Sigmoid colon (tissue), 7 donors: ENCODE results near the gene FHOD3. TPM values are rescaled to one million over a fixed set of nuclear protein-coding genes. Genes with fewer than 3 reads are reported as not detected.

ENCODE experiments used
- DNase-seq: peaks from one replicate; pipeline ENCODE4 v3.0.0-alpha.2; 2019
- H3K27ac ChIP-seq, 4 donors: fragments of 200-600 bp; sonication (generic); one replicate each; pipeline ENCODE4 v1.5.1; 2016 to 2019; ENCODE audit warnings: mild to moderate bottlenecking in 1 of 4
- H3K27me3 ChIP-seq, 3 donors: fragments of 200-600 bp; sonication (generic); one replicate each; pipeline ENCODE4 v1.5.1; 2019; ENCODE audit warnings: mild to moderate bottlenecking in 1 of 3
- H3K36me3 ChIP-seq, 4 donors: fragments of 200-600 bp; sonication (generic); one replicate each; pipeline ENCODE4 v1.5.1; 2016 to 2019
- H3K4me1 ChIP-seq, 4 donors: fragments of 200-600 bp; sonication (generic); one replicate each; pipeline ENCODE4 v1.5.1; 2017 to 2019
- H3K4me3 ChIP-seq, 4 donors: fragments of 200-600 bp; sonication (generic); one replicate each; pipeline ENCODE4 v1.5.1; 2017 to 2019; ENCODE audit warnings: mild to moderate bottlenecking in 2 of 4, moderate library complexity in 1 of 4
- H3K9me3 ChIP-seq, 4 donors: fragments of 200-600 bp in 3 of 4; sonication (generic) in 3 of 4; one replicate each; pipeline versions ENCODE4 v1.5.1 to v1.6.1; 2013 to 2019
- EP300 ChIP-seq, 4 donors: sonication (generic); formaldehyde crosslinking; IDR thresholded peaks; one replicate each; pipeline ENCODE4 v1.6.1; 2017; ENCODE audit warnings: antibody characterized with exemption in 4 of 4
- POLR2A ChIP-seq, 2 donors: fragments of 450-650 bp; IDR thresholded peaks; one replicate each; pipeline ENCODE4 v1.6.1; 2016; ENCODE audit warnings: antibody characterized with exemption in 2 of 2, mild to moderate bottlenecking in 2 of 2, moderate library complexity in 2 of 2
- POLR2AphosphoS5 ChIP-seq, 4 donors: sonication (generic); formaldehyde crosslinking; IDR thresholded peaks; one replicate each; pipeline ENCODE4 v1.6.1; 2017; ENCODE audit warnings: antibody characterized with exemption in 4 of 4
- WGBS, 2 donors: extraction: QIAGEN DNeasy Blood & Tissue Kit; methylation state at CpG; one replicate each; pipeline ENCODE4 v1.1.7; 2013; 5-methylcytosine and 5-hydroxymethylcytosine counted together
- intact Hi-C: fragments of 100-400 bp; cut with DNase I; formaldehyde crosslinking; loops from one replicate; pipeline ENCODE4 v1.15.1; 2023
- polyA plus RNA-seq, 3 donors: library from polyadenylated mRNA; stranded (reverse); fragments of 200-250 nt; gene quantifications; one replicate each; pipeline ENCODE4 v1.2.3, GENCODE V29; 2013
- total RNA-seq, 4 donors: library from RNA; depleted of rRNA; stranded (reverse); fragments of >200 nt; gene quantifications; one replicate each; pipeline ENCODE4 v1.1.0, GENCODE V29; 2016
- TF ChIP-seq, protein P1 (sequence below), 4 experiments: fragments of 450-650 bp in 3 of 4; fragments of 200-600 bp in 1 of 4; IDR thresholded peaks; one replicate each; pipeline ENCODE4 v1.5.1; 2016 to 2019; ENCODE audit warnings: antibody characterized with exemption in 4 of 4, mild to moderate bottlenecking in 3 of 4, moderate library complexity in 2 of 4
- donor health status: healthy with polysubstance abuse.
- donor health status: Bipolar disorder and iron deficiency.
- donor health status: healthy.

The FHOD3 gene
- total and polyA plus RNA-seq, 7 donors = 1.2 to 24.9 (median 9.5) TPM

GRCh38 chr18:36455931-36456330, 158.4 kb downstream of the FHOD3 start:
- H3K9me3 ChIP-seq = no peaks in the 10 kb centered on the region
- H3K4me3 ChIP-seq = no peak overlapping the region
- DNase-seq = no peak
- H3K36me3 ChIP-seq = no peaks in the 10 kb centered on the region
- intact Hi-C loops = no loop called here
- H3K27me3 ChIP-seq = no peaks in the 10 kb centered on the region
- no peak overlapping the region for H3K27ac ChIP-seq
- no peak for TF ChIP-seq POLR2A (IDR thresholded peaks at IDR 0.05)
- TF ChIP-seq POLR2AphosphoS5 (IDR thresholded peaks at IDR 0.05) = no peak
- TF ChIP-seq EP300 (IDR thresholded peaks at IDR 0.05) = no peak
- H3K4me1 ChIP-seq = no peaks in the 10 kb centered on the region
- WGBS, 2 donors = 89 to 91% methylated on average over 4 of the region's 4 CpGs

DNA sequence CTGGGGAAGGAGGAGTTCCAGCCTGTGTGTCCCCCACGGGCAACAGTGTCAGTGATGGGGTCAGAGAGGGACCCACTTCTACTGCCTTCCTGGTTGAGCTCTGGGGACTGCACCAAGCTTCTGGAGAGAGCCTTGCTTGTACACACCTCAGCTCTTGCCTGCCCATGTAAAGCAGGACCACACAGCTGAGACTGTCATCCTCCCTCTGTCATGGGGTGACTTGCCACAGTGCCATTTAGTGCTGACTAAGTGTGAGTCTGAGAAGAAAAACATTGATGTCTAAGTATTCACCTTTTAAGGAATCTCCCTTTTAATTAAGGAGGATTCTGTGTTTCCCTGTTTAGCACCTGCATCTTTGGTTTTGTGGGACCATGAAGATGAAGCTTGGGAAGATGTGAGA, 159.1 kb downstream of the FHOD3 start:
- TF ChIP-seq POLR2AphosphoS5 (IDR thresholded peaks at IDR 0.05) (no peak), EP300 (IDR thresholded peaks at IDR 0.05) (no peak), POLR2A (IDR thresholded peaks at IDR 0.05) (no peak)
- TF ChIP-seq, protein P1, sequence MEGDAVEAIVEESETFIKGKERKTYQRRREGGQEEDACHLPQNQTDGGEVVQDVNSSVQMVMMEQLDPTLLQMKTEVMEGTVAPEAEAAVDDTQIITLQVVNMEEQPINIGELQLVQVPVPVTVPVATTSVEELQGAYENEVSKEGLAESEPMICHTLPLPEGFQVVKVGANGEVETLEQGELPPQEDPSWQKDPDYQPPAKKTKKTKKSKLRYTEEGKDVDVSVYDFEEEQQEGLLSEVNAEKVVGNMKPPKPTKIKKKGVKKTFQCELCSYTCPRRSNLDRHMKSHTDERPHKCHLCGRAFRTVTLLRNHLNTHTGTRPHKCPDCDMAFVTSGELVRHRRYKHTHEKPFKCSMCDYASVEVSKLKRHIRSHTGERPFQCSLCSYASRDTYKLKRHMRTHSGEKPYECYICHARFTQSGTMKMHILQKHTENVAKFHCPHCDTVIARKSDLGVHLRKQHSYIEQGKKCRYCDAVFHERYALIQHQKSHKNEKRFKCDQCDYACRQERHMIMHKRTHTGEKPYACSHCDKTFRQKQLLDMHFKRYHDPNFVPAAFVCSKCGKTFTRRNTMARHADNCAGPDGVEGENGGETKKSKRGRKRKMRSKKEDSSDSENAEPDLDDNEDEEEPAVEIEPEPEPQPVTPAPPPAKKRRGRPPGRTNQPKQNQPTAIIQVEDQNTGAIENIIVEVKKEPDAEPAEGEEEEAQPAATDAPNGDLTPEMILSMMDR (IDR thresholded peaks at IDR 0.05) = no peak
- intact Hi-C loops = no loop called here

GRCh38 chr18:36457683-36458082, 160.2 kb downstream of the FHOD3 start:
- Histone ChIP-seq H3K27ac (no peak overlapping the region), H3K4me1 (no peaks in the 10 kb centered on the region), H3K36me3 (no peaks in the 10 kb centered on the region), H3K9me3 (no peaks in the 10 kb centered on the region), H3K27me3 (no peaks in the 10 kb centered on the region), H3K4me3 (no peak overlapping the region)
- DNase-seq = no peak
- TF ChIP-seq POLR2A (IDR thresholded peaks at IDR 0.05) (no peak), POLR2AphosphoS5 (IDR thresholded peaks at IDR 0.05) (no peak), EP300 (IDR thresholded peaks at IDR 0.05) (no peak)
- TF ChIP-seq, protein P1 (IDR thresholded peaks at IDR 0.05) = no peak
- WGBS, 2 donors = 81 to 95% methylated on average over 1 of the region's 1 CpG
- intact Hi-C loops = no loop called here

More for the DNA sequence above, 159.1 kb downstream of the FHOD3 start:
- Histone ChIP-seq H3K27ac (no peak overlapping the region), H3K9me3 (no peaks in the 10 kb centered on the region), H3K27me3 (no peaks in the 10 kb centered on the region), H3K4me1 (no peaks in the 10 kb centered on the region), H3K36me3 (no peaks in the 10 kb centered on the region), H3K4me3 (no peak overlapping the region)
- DNase-seq = no peak
- 88 to 90% methylated on average over 1 of the region's 1 CpG for WGBS, 2 donors

GRCh38 chr18:36458306-36458705, 160.8 kb downstream of the FHOD3 start:
- WGBS, 2 donors = 78 to 96% methylated on average over 1 of the region's 1 CpG
- intact Hi-C loops = no loop called here
- Histone ChIP-seq H3K4me3 (no peak overlapping the region), H3K27me3 (no peaks in the 10 kb centered on the region), H3K9me3 (no peaks in the 10 kb centered on the region), H3K4me1 (no peaks in the 10 kb centered on the region), H3K36me3 (no peaks in the 10 kb centered on the region), H3K27ac (no peak overlapping the region)
- DNase-seq = no peak
- TF ChIP-seq, protein P1 (IDR thresholded peaks at IDR 0.05) = no peak
- TF ChIP-seq EP300 (IDR thresholded peaks at IDR 0.05) (no peak), POLR2A (IDR thresholded peaks at IDR 0.05) (no peak), POLR2AphosphoS5 (IDR thresholded peaks at IDR 0.05) (no peak)

DNA sequence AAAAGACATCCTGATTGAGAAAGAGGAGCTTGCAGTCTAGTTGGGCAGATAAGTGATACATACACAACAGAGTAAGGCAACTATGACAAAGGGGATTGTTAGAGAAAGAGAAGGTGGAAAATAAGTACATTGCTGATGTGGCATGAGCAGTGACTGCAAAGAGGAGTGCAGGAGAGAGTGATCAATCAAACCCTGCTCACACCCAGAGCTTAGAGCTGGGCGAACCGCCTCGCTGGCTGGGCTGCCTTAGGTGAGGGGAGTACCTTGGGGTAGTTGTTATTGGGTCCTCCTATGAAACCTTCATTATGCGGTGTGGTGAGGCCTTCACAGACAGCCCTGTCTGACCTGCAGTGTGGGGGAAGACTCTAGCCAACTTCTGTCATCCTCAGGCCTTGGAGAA, 161.7 kb downstream of the FHOD3 start:
- intact Hi-C loops = no loop called here
- no peaks in the 10 kb centered on the region for H3K4me1 ChIP-seq
- TF ChIP-seq EP300 (IDR thresholded peaks at IDR 0.05) = no peak
- TF ChIP-seq POLR2A (IDR thresholded peaks at IDR 0.05) = no peak
- TF ChIP-seq, protein P1 (IDR thresholded peaks at IDR 0.05) = no peak
- no peak for TF ChIP-seq POLR2AphosphoS5 (IDR thresholded peaks at IDR 0.05)
- H3K27me3 ChIP-seq = no peaks in the 10 kb centered on the region
- 95 to 96% methylated on average over 4 of the region's 4 CpGs for WGBS, 2 donors
- DNase-seq = no peak
- H3K4me3 ChIP-seq = no peak overlapping the region
- H3K36me3 ChIP-seq = no peaks in the 10 kb centered on the region
- H3K9me3 ChIP-seq = no peaks in the 10 kb centered on the region
- H3K27ac ChIP-seq = no peak overlapping the region
